Ovary (tissue), 9 donors: Measurements from ENCODE around the gene MILR1. TPM values are rescaled to one million over a fixed set of nuclear protein-coding genes. Genes with fewer than 3 reads are reported as not detected.
"Not testable (repeated sequence)": the region's sequence is repeated elsewhere in the genome, so short reads cannot be mapped to it uniquely, and the experiment has no call there.

ENCODE experiments used
- DNase-seq, 5 donors: peaks; one replicate each; pipeline ENCODE4 v3.0.0-alpha.2; 2019 to 2020
- H3K27ac ChIP-seq, 2 donors: fragments of 200-600 bp; one replicate each; pipeline versions ENCODE4 v1.5.1 to v1.8.0; 2019 to 2022
- H3K27me3 ChIP-seq: fragments of 200-600 bp; one replicate; pipeline ENCODE4 v1.8.0; 2022
- H3K36me3 ChIP-seq: fragments of 200-600 bp; sonication (generic); one replicate; pipeline ENCODE4 v1.5.1; 2019
- H3K4me1 ChIP-seq: one replicate; pipeline ENCODE4 v1.8.1; 2013; ENCODE audit warnings: mild to moderate bottlenecking, moderate library complexity; ENCODE audit not compliant: insufficient read depth
- H3K4me3 ChIP-seq: fragments of 200-600 bp; sonication (generic); one replicate; pipeline ENCODE4 v1.5.1; 2017
- H3K9me3 ChIP-seq, 2 donors: fragments of 200-600 bp in 1 of 2; sonication (generic) in 1 of 2; one replicate each; pipeline versions ENCODE4 v1.5.1 to v1.8.1; 2013 to 2019; ENCODE audit warnings: mild to moderate bottlenecking in 1 of 2, moderate library complexity in 1 of 2
- CTCF ChIP-seq, 3 donors: fragments of 450-650 bp in 2 of 3; fragments of 200-600 bp in 1 of 3; IDR thresholded peaks; one replicate each; pipeline versions ENCODE4 v1.5.1 to v1.8.0; 2016 to 2022; ENCODE audit warnings: antibody characterized with exemption in 3 of 3, mild to moderate bottlenecking in 1 of 3
- EP300 ChIP-seq: sonication (generic); formaldehyde crosslinking; IDR thresholded peaks from one replicate; pipeline ENCODE4 v1.6.1; 2017; ENCODE audit warnings: antibody characterized with exemption
- POLR2A ChIP-seq: fragments of 450-650 bp; IDR thresholded peaks from one replicate; pipeline ENCODE4 v1.6.1; 2017; ENCODE audit warnings: antibody characterized with exemption, mild to moderate bottlenecking, moderate library complexity
- WGBS, 3 donors: extraction: QIAGEN DNeasy Blood & Tissue Kit in 1 of 3; methylation state at CpG; one replicate each; pipeline versions ENCODE4 v1.1.5 to v1.1.7; 2013 to 2017; 5-methylcytosine and 5-hydroxymethylcytosine counted together
- intact Hi-C, 4 donors: fragments of 100-400 bp; cut with DNase I; formaldehyde crosslinking; loops; one replicate each; pipeline versions ENCODE4 v1.11.0 to v1.15.1; 2022 to 2023
- polyA plus RNA-seq, 2 donors: library from polyadenylated mRNA; stranded (reverse); fragments of 200-250 nt in 1 of 2; fragments of 350-450 nt in 1 of 2; fragmentation: Illumina TruSeq in 1 of 2; extraction: RNeasy Lipid Tissue Mini Kit (QIAGEN cat#74804) in 1 of 2; gene quantifications; one replicate each; pipeline ENCODE4 v1.2.3, GENCODE V29; 2013 to 2014
- total RNA-seq, 7 donors: library from RNA; depleted of rRNA in 2 of 7; stranded (reverse); fragments of >200 nt in 2 of 7; fragmentation: NEBNext Ultra II Directional in 3 of 7; extraction: Animal tissue kit (Norgen Biotek cat#: 25700) in 3 of 7; gene quantifications; one replicate each; pipeline versions ENCODE4 v1.1.0 to v1.2.4, GENCODE V29; 2016 to 2023
- donor health status: DM: no; HTN: no; CAD: no; lungs with moderate emphysema.
- donor health status: DM: no; HTN: no; CAD: no.
- donor health status: Bipolar disorder and iron deficiency.
- donor health status: DM: yes; HTN: yes; CAD: no.
- donor health status: DM: no; HTN: no; CAD: no.
- donor health status: DM: yes; HTN: yes; CAD: no.

Gene MILR1
- total and polyA plus RNA-seq, 9 donors: 2.0 to 16.4 (median 6.8) TPM

- no peaks in the 10 kb centered on the region for H3K36me3 ChIP-seq
- H3K27me3 ChIP-seq: no peaks in the 10 kb centered on the region
- H3K9me3 ChIP-seq: no peaks in the 10 kb centered on the region
- no peak for DNase-seq
- H3K4me3 ChIP-seq: no peak overlapping the region
- TF ChIP-seq CTCF (IDR thresholded peaks at IDR 0.05) (peak in 2 of 3 donors; percentile 16 to 34), POLR2A (no peak)
- intact Hi-C loops: loop anchor here in 2 of 4 donors (10.0 kb wide), 2 partner anchors 68 to 178 kb away; no protein-coding TSS in a partner anchor
- H3K4me1 ChIP-seq: peaks cover 6% of the 10 kb centered on the region
- no peak overlapping the region for H3K27ac ChIP-seq
- WGBS, 3 donors: 83 to 85% (median 83%) methylated on average over 6 of the region's 6 CpGs
Observed at GRCh38 chr17:64492481-64493109, 43.7 kb downstream of the MILR1 start.

- no peaks in the 10 kb centered on the region for H3K9me3 ChIP-seq
- no peak overlapping the region for H3K27ac ChIP-seq
- peaks cover 6% of the 10 kb centered on the region for H3K4me1 ChIP-seq
- no peak for DNase-seq
- H3K27me3 ChIP-seq: no peaks in the 10 kb centered on the region
- H3K36me3 ChIP-seq: no peaks in the 10 kb centered on the region
- intact Hi-C loops: loop anchor here in 2 of 4 donors (10.0 kb wide), 2 partner anchors 69 to 179 kb away; no protein-coding TSS in a partner anchor
- TF ChIP-seq CTCF (IDR thresholded peaks at IDR 0.05): no peak
- no peak overlapping the region for H3K4me3 ChIP-seq
- WGBS, 3 donors: 94 to 96% (median 95%) methylated on average over 2 of the region's 2 CpGs
Observed at GRCh38 chr17:64494121-64494520, 45.2 kb downstream of the MILR1 start.

- H3K9me3 ChIP-seq, H3K27me3 ChIP-seq, H3K27ac ChIP-seq, H3K4me1 ChIP-seq, H3K4me3 ChIP-seq, H3K36me3 ChIP-seq, DNase-seq: not testable (repeated sequence)
- 84 to 91% (median 87%) methylated on average over 5 of the region's 5 CpGs for WGBS, 3 donors
- intact Hi-C loops: loop anchor here in 2 of 4 donors (10.0 kb wide), 2 partner anchors 70 to 180 kb away; no protein-coding TSS in a partner anchor
Observed at GRCh38 chr17:64495300-64495699, 46.4 kb downstream of the MILR1 start.

GRCh38 chr17:64496348-64496785, 47.5 kb downstream of the MILR1 start:
- intact Hi-C loops: loop anchor here in 2 of 4 donors (10.0 kb wide), 2 partner anchors 72 to 182 kb away; no protein-coding TSS in a partner anchor
- Histone ChIP-seq H3K36me3 (no peaks in the 10 kb centered on the region), H3K27me3 (no peaks in the 10 kb centered on the region), H3K4me3 (peak overlapping the region; percentile 52), H3K9me3 (no peaks in the 10 kb centered on the region), H3K4me1 (peaks cover 6% of the 10 kb centered on the region), H3K27ac (peak overlapping the region; percentile 17 to 64)
- WGBS, 3 donors: 0 to 1% (median 1%) methylated on average over 20 of the region's 20 CpGs
- TF ChIP-seq CTCF (IDR thresholded peaks at IDR 0.05): no peak
- TF ChIP-seq POLR2A: no peak
- TF ChIP-seq EP300: no peak
- no peak for DNase-seq
